A549 (cell line): ENCODE measurements around the gene AHSG. TPM values are rescaled to one million over a fixed set of nuclear protein-coding genes. Genes with fewer than 3 reads are reported as not detected.
A peak's percentile ranks its signal among the peaks of the same experiment; 100 is the strongest.

Source experiments
- ATAC-seq, 2 experiments: fragments of 200-7000 bp in 1 of 2; fragments of >200 bp in 1 of 2; cut with Nextera tagmentation in 1 of 2; cut with Tn5 transposase in 1 of 2; 3 replicates each; pipeline versions ENCODE4 v1.8.0 to v1.9.1; 2018 to 2020; ENCODE audit warnings: mild to moderate bottlenecking in 1 of 2, moderate library complexity in 1 of 2
- CTCF ChIA-PET: fragments of 300-600 bp; sonication (Branson Sonifier 250); formaldehyde crosslinking; extraction: SDS; loops from one replicate; lab custom pipeline; 2021; ENCODE audit warnings: antibody characterized with exemption, inconsistent platforms; lab: Yijun Ruan, JAX
- POLR2A ChIA-PET: fragments of 350-600 bp; formaldehyde crosslinking; extraction: SDS; loops from one replicate; lab custom pipeline; 2021; ENCODE audit warnings: antibody characterized with exemption, inconsistent platforms; lab: Yijun Ruan, JAX
- DNase-seq, 2 experiments: peaks; one replicate each; pipeline versions ENCODE4 v3.0.0 to v3.0.0-alpha.2; 2011 to 2016; ENCODE audit warnings: low read depth in 1 of 2, low spot score in 1 of 2
- FAIRE-seq: peaks from 2 replicates; lab custom pipeline; 2011; peaks lifted over from hg19 to GRCh38; lab: Jason Lieb, UNC
- H3K27ac ChIP-seq, 2 experiments: fragments of >200 bp; sonication (Bioruptor Twin); formaldehyde crosslinking; 3 replicates each; pipeline ENCODE4 v1.5.1; 2016 to 2017
- H3K4me1 ChIP-seq: fragments of >200 bp; sonication (Bioruptor Twin); formaldehyde crosslinking; 3 replicates; pipeline ENCODE4 v1.6.1; 2016
- H3K4me2 ChIP-seq: fragments of >200 bp; sonication (Bioruptor Twin); formaldehyde crosslinking; 3 replicates; pipeline ENCODE4 v1.6.1; 2016
- H3K4me3 ChIP-seq: fragments of >200 bp; sonication (Bioruptor Twin); formaldehyde crosslinking; 3 replicates; pipeline ENCODE4 v1.5.1; 2016
- H3K9me3 ChIP-seq: fragments of >200 bp; sonication (Bioruptor Twin); formaldehyde crosslinking; 3 replicates; pipeline ENCODE4 v1.6.1; 2016
- ATOH8 ChIP-seq: fragments of 250-450 bp; sonication (Bioruptor Pico); IDR thresholded peaks from 2 replicates; pipeline ENCODE4 v1.5.0; 2020; ENCODE audit warnings: low read depth, mild to moderate bottlenecking, moderate library complexity
- BCL3 ChIP-seq: fragments of >200 bp; sonication (Bioruptor Twin); formaldehyde crosslinking; IDR thresholded peaks from 3 replicates; pipeline ENCODE4 v1.6.1; 2016
- CBX8 ChIP-seq: fragments of 200-600 bp; sonication (generic); IDR thresholded peaks from 2 replicates; pipeline ENCODE4 v1.6.1; 2016
- CEBPB ChIP-seq, 2 experiments: fragments of >200 bp in 1 of 2; sonication (Bioruptor Twin) in 1 of 2; formaldehyde crosslinking in 1 of 2; IDR thresholded peaks; 2 replicates each; pipeline ENCODE4 v1.6.1; 2012 to 2016
- CHD4 ChIP-seq: fragments of 200-600 bp; sonication (generic); IDR thresholded peaks from 2 replicates; pipeline ENCODE4 v1.6.1; 2016; ENCODE audit warnings: antibody characterized with exemption, mild to moderate bottlenecking, borderline replicate concordance
- CTCF ChIP-seq: fragments of >200 bp; sonication (Bioruptor Twin); formaldehyde crosslinking; IDR thresholded peaks from 3 replicates; pipeline ENCODE4 v1.5.1; 2016
- E2F6 ChIP-seq: IDR thresholded peaks from 2 replicates; pipeline ENCODE4 v1.6.1; 2012; ENCODE audit warnings: low read depth, borderline replicate concordance
- FOXS1 ChIP-seq: fragments of 250-450 bp; sonication (Bioruptor Pico); IDR thresholded peaks from 2 replicates; pipeline ENCODE4 v1.5.0; 2020; ENCODE audit warnings: mild to moderate bottlenecking, moderate library complexity
- HOXB13 ChIP-seq: fragments of 250-450 bp; sonication (Bioruptor Pico); IDR thresholded peaks from 2 replicates; pipeline ENCODE4 v1.5.0; 2020; ENCODE audit warnings: low read depth, mild to moderate bottlenecking, moderate library complexity
- HOXB5 ChIP-seq: fragments of 250-450 bp; sonication (Bioruptor Pico); IDR thresholded peaks from 2 replicates; pipeline ENCODE4 v1.5.0; 2020; ENCODE audit warnings: mild to moderate bottlenecking, moderate library complexity
- JUN ChIP-seq, 2 experiments: fragments of >200 bp; sonication (Bioruptor Twin); formaldehyde crosslinking; IDR thresholded peaks; 2 replicates in 1 of 2; 3 replicates in 1 of 2; pipeline ENCODE4 v1.6.1; 2016 to 2017
- MAFK ChIP-seq: fragments of 450-650 bp; IDR thresholded peaks from 2 replicates; pipeline ENCODE4 v1.6.1; 2014; ENCODE audit not compliant: partially characterized antibody
- MAX ChIP-seq: IDR thresholded peaks from 2 replicates; pipeline ENCODE4 v1.6.1; 2012
- MAZ ChIP-seq: fragments of 150-350 bp; IDR thresholded peaks from 2 replicates; pipeline ENCODE4 v1.6.1; 2014; ENCODE audit warnings: antibody characterized with exemption, low read depth, low read length, borderline replicate concordance
- MYC ChIP-seq: IDR thresholded peaks from 2 replicates; pipeline ENCODE4 v1.6.1; 2012; ENCODE audit warnings: mild to moderate bottlenecking, inconsistent platforms, low read length, improper control_type of control experiment, borderline replicate concordance
- POLR2A ChIP-seq: IDR thresholded peaks from 2 replicates; pipeline ENCODE4 v1.6.1; 2012; ENCODE audit warnings: mild to moderate bottlenecking, low read length
- RCOR1 ChIP-seq: fragments of 150-350 bp; IDR thresholded peaks from 2 replicates; pipeline ENCODE4 v1.6.1; 2014; ENCODE audit warnings: antibody characterized with exemption, low read length, low read depth
- RNF2 ChIP-seq: fragments of 200-600 bp; sonication (generic); IDR thresholded peaks from 2 replicates; pipeline ENCODE4 v1.6.1; 2016; ENCODE audit warnings: low read depth, mild to moderate bottlenecking, antibody characterized with exemption, moderate library complexity, borderline replicate concordance
- SMC3 ChIP-seq: fragments of >200 bp; sonication (Bioruptor Twin); formaldehyde crosslinking; IDR thresholded peaks from 3 replicates; pipeline ENCODE4 v1.6.1; 2018; ENCODE audit warnings: inconsistent platforms
- ZNF302 ChIP-seq: fragments of 250-450 bp; sonication (Bioruptor Pico); IDR thresholded peaks from 2 replicates; pipeline ENCODE4 v1.9.0; 2021; ENCODE audit warnings: inconsistent platforms, mild to moderate bottlenecking, moderate library complexity
- WGBS: methylation state at CpG from one replicate; pipeline ENCODE4 v1.1.6; 2017; ENCODE audit errors: missing lambda C conversion rate; 5-methylcytosine and 5-hydroxymethylcytosine counted together
- polyA plus RNA-seq, 4 experiments: library from polyadenylated mRNA; depleted of rRNA in 3 of 4; stranded (reverse); fragments of >200 nt; fragmentation: RNase III in 1 of 4; extraction: RNeasy Plus Mini Kit Qiagen cat#74134 plus additional on column Dnase treatment in 1 of 4; gene quantifications; 2 replicates in 3 of 4; 3 replicates in 1 of 4; pipeline ENCODE4 v1.2.3, GENCODE V29; 2011 to 2017

Gene AHSG
- polyA plus RNA-seq, 2 of the 4 experiments (the other 2 are of a cell fraction) = 0.08 to 0.49 TPM

- CTCF ChIA-PET = interaction anchor here (0.6 to 2.6 kb wide), 5 partner anchors 9 to 17 kb away, joined by 3 to 10 read pairs (median 6); no protein-coding TSS in a partner anchor
- Histone ChIP-seq H3K9me3 (no peaks in the 10 kb centered on the region), H3K4me3 (no peak overlapping the region), H3K4me1 (peaks cover 17% of the 10 kb centered on the region; the same call in 2 of the 3 replicates), H3K4me2 (no peak overlapping the region), H3K27ac (peak overlapping the region in 1 of 2 experiments; percentile 70; a peak in 3 of 6 replicates)
- ATAC-seq (no peak), DNase-seq (no peak), FAIRE-seq (no peak)
- TF ChIP-seq FOXS1 (CRISPR knock-in tag) (no peak), MYC (no peak), HOXB5 (CRISPR knock-in tag) (no peak), CEBPB (IDR thresholded peaks at IDR 0.05) (no peak), ATOH8 (CRISPR knock-in tag) (no peak), MAX (no peak), POLR2A (no peak)
- WGBS = 44% methylated on average over 2 of the region's 2 CpGs
- POLR2A ChIA-PET = interaction anchor here (0.8 kb wide), 1 partner anchor 10 kb away, joined by 3 read pairs; no protein-coding TSS in a partner anchor
Observed at GRCh38 chr3:186599785-186600166, 13.1 kb upstream of the AHSG start.

GRCh38 chr3:186600896-186601295 is 12.0 kb upstream of the AHSG start:
- no peak for FAIRE-seq
- H3K27ac ChIP-seq = no peak overlapping the region
- H3K4me2 ChIP-seq = no peak overlapping the region
- ChIA-PET POLR2A (no interaction called here), CTCF (interaction anchor here (1.7 to 2.6 kb wide), 2 partner anchors 14 to 16 kb away, joined by 8 to 10 read pairs; no protein-coding TSS in a partner anchor)
- no peak overlapping the region for H3K4me3 ChIP-seq
- no peaks in the 10 kb centered on the region for H3K9me3 ChIP-seq
- TF ChIP-seq ZNF302 (CRISPR knock-in tag) (no peak), CBX8 (no peak), RNF2 (no peak)
- DNase-seq = no peak
- WGBS = 67% methylated on average over 3 of the region's 3 CpGs
- no peak for ATAC-seq
- peaks cover 23% of the 10 kb centered on the region for H3K4me1 ChIP-seq

GRCh38 chr3:186603159-186603558 is 9.7 kb upstream of the AHSG start:
- peaks cover 35% of the 10 kb centered on the region for H3K4me1 ChIP-seq
- ChIA-PET CTCF (interaction anchor here (1.0 to 4.5 kb wide), 4 partner anchors 8 to 218 kb away, joined by 3 to 38 read pairs (median 4); no protein-coding TSS in a partner anchor), POLR2A (no interaction called here)
- FAIRE-seq = no peak
- H3K4me2 ChIP-seq = no peak overlapping the region
- TF ChIP-seq JUN (IDR thresholded peaks at IDR 0.05) = no peak
- TF ChIP-seq E2F6 = no peak
- no peak for TF ChIP-seq RCOR1
- TF ChIP-seq BCL3 = no peak
- TF ChIP-seq MAFK = no peak
- TF ChIP-seq HOXB13 (CRISPR knock-in tag) = no peak
- TF ChIP-seq CTCF = no peak
- TF ChIP-seq MAZ = no peak
- no peak for TF ChIP-seq CHD4
- TF ChIP-seq SMC3 = no peak
- H3K4me3 ChIP-seq = no peak overlapping the region
- DNase-seq = no peak
- 86% methylated on average over 7 of the region's 7 CpGs for WGBS
- no peak for ATAC-seq
- H3K27ac ChIP-seq = no peak overlapping the region
- no peaks in the 10 kb centered on the region for H3K9me3 ChIP-seq
